ENCODE data around the gene TIMM8B. TPM values are rescaled to one million over a fixed set of nuclear protein-coding genes. Genes with fewer than 3 reads are reported as not detected.

Gene TIMM8B
- total and polyA plus RNA-seq, 9 of the 15 experiments (the other 6 are each of a cell fraction or from before 2014, with no cell fraction given) = 95.8 to 338 (median 145) TPM

DNA sequence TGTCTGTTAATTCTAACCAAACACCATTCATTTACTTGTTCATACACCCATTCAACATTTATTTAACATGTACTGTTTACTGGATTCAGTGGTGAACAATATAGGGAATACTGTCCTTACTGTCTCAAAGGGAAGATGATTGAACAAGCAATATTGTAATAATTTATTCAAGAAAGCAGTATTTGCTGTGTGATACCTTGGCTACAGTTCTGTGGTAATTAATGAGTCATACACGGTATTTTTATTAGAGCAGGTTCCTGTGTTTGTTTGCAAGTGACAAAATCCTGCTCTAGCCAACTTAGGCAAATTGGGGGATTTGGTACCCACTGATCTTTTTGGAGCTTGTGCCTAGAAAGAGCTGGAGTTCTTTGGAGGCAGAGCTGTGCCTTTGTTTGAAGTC, 28.5 kb downstream of the TIMM8B start:
- ATAC-seq = no peak
- no peak overlapping the region for H3K4me3 ChIP-seq
- no peak overlapping the region for H3K9ac ChIP-seq (ENCODE audit: insufficient read depth in 1 of 2, low read depth in 2 of 2, low read length in 2 of 2)
- intact Hi-C loops (cut with micrococcal nuclease) = no loop called here
- WGBS (ENCODE audit: insufficient coverage, low coverage, missing lambda C conversion rate) = 63% methylated on average over 1 of the region's 1 CpG
- POLR2A ChIA-PET = no interaction called here
- no peaks in the 10 kb centered on the region for H3K9me3 ChIP-seq (replicated peaks; ENCODE audit: control insufficient read depth, insufficient read depth, low read depth, low read length)
- H3K79me2 ChIP-seq (ENCODE audit: control insufficient read depth, insufficient read depth, low read length) = no peaks in the 10 kb centered on the region
- no peak overlapping the region for H2AFZ ChIP-seq (ENCODE audit: low read depth, low read length)
- no peak overlapping the region for H3K27ac ChIP-seq (ENCODE audit: extremely low read depth, low read depth, low read length)
- no peaks in the 10 kb centered on the region for H3K9me1 ChIP-seq (ENCODE audit: control insufficient read depth, insufficient read depth, low read length)
- CTCF ChIA-PET (ENCODE audit: low intra/inter-chr PET ratio) = no interaction called here
- no peaks in the 10 kb centered on the region for H3K4me1 ChIP-seq (replicated peaks in 1 of 2; ENCODE audit: control insufficient read depth in 2 of 2, insufficient read depth in 2 of 2, low read length in 2 of 2)
- H3K27me3 ChIP-seq (ENCODE audit: control insufficient read depth in 2 of 2, insufficient read depth in 2 of 2, low read length in 2 of 2) = no peaks in the 10 kb centered on the region
- H3K36me3 ChIP-seq (ENCODE audit: control insufficient read depth, insufficient read depth, low read length) = peaks cover 89% of the 10 kb centered on the region
- in situ Hi-C loops (cut with MboI) = no loop called here
- no peak for FAIRE-seq
- TF ChIP-seq MXI1 (IDR thresholded peaks at IDR 0.05; ENCODE audit: low read depth, low read length) = no peak
- TF ChIP-seq YY1 (IDR thresholded peaks at IDR 0.05; ENCODE audit: borderline replicate concordance in 1 of 3, control insufficient read depth in 1 of 3, extremely low read depth in 1 of 3, insufficient read depth in 3 of 3, insufficient read length in 1 of 3, insufficient replicate concordance in 2 of 3, low read depth in 1 of 3, low read length in 2 of 3) = no peak
- TF ChIP-seq NFE2L1 (tag; IDR thresholded peaks at IDR 0.05; ENCODE audit: borderline replicate concordance, low read depth) = no peak
- no peak for TF ChIP-seq ZKSCAN1 (IDR thresholded peaks at IDR 0.05; ENCODE audit: low read depth, low read length)
- TF ChIP-seq, protein P1, sequence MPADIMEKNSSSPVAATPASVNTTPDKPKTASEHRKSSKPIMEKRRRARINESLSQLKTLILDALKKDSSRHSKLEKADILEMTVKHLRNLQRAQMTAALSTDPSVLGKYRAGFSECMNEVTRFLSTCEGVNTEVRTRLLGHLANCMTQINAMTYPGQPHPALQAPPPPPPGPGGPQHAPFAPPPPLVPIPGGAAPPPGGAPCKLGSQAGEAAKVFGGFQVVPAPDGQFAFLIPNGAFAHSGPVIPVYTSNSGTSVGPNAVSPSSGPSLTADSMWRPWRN (IDR thresholded peaks at IDR 0.05; ENCODE audit: low read depth) = no peak
- TF ChIP-seq DIDO1 (tag; IDR thresholded peaks at IDR 0.05; ENCODE audit: low read depth) = no peak
- no peak for TF ChIP-seq GATAD2B (IDR thresholded peaks at IDR 0.05; ENCODE audit: borderline replicate concordance)
- H4K20me1 ChIP-seq (replicated peaks; ENCODE audit: control insufficient read depth, insufficient read depth, low read length) = no peaks in the 10 kb centered on the region
- no peak overlapping the region for H3K4me2 ChIP-seq (ENCODE audit: insufficient read depth, low read length)
- BruUV-seq (replicated peaks) = no TSS peak
- no peak for DNase-seq (ENCODE audit: extremely low read depth in 1 of 4, low spot score in 3 of 4)
